Non-pigmented ciliary epithelial cell (primary cell): ENCODE results near the gene RELT.

Source experiments
- DNase-seq: peaks from one replicate; pipeline ENCODE4 v3.0.0-alpha.2; 2010; ENCODE audit warnings: low read depth

RELT gene

DNA sequence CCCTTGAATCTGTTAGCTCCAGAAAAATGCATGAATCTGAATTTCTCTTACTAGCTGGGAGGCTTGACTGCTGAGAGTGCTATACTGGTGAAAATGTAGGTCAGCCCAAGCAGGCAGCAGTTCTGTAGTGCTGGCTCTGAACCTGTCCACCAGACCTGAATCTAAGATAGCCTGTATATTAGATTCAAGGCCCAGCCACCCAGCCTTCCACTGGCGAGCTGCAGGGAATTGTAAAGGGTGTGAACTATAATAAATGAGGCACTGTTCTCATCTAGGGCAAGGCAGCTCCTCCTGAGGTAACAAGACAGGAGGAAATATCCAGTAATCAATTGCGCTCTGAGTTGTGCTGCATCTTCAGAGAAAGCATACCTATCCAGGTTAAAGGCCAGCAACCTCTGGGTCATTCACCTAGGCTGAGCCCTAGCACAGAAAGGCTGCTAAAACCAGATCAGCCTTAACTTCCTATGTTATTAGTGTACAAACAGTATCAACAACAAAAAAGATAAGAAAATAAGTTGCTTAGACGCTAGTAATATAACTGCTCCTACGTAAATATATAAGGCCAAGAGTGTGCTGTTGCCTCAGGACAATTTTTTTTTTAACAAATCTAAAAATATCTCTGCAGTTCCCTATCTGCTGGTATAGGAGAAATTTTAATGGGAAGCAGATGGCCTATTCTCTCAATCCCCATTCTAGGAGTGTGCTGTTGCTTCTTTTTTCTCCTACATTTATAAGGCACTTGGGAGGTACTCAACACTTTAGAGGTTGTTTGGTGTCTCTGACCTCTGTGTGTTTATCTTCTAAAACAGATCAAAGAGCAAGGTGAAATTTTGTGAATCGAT lies 63.0 kb downstream of the RELT start:
- DNase-seq, result no peak

DNA sequence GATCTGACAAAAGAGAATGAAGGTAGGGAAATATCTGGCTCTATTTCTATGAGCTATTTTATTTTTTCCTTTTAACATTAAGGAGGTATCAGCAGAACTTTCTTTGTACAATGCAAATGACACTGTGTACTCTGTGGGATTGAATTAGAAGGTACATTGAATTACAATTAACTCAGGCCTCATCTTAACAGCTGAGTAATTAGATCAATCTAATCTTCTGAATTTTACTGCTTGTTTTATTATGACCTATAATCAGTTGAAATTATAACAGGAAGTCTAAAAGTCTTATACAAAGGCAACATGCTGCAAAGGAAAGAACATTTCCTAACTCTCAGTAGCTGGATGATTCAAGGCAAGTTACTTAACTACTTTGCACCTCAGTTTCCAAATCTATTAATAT lies 69.8 kb downstream of the RELT start:
- no peak for DNase-seq

DNA sequence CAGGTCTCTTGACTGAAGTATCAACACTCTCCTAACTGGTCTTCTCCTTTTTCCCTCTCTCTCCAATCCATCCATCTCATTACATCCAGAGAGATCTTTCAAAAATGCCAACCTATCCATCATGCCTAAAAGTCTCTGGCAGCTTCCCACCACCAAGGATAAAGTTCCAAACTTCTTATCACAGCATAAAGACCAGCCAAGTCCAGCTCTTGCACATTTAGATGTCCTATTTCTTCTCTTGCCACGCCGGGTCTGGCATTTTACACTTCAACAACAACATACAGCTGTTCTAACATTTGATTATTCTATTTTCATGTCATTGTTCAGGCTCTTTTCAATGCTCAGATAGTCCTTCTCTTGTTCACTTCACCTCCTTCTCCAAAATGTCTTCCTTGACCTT lies 70.6 kb downstream of the RELT start:
- no peak for DNase-seq
